CD4-positive, alpha-beta T cell treated with Interleukin-6 for 4 hours (primary cell): ENCODE data around the gene SNRPB2.

Experiments used
- DNase-seq: peaks from one replicate; pipeline ENCODE4 v3.0.0-alpha.2; 2020; ENCODE audit warnings: mixed read lengths

SNRPB2 gene

DNA sequence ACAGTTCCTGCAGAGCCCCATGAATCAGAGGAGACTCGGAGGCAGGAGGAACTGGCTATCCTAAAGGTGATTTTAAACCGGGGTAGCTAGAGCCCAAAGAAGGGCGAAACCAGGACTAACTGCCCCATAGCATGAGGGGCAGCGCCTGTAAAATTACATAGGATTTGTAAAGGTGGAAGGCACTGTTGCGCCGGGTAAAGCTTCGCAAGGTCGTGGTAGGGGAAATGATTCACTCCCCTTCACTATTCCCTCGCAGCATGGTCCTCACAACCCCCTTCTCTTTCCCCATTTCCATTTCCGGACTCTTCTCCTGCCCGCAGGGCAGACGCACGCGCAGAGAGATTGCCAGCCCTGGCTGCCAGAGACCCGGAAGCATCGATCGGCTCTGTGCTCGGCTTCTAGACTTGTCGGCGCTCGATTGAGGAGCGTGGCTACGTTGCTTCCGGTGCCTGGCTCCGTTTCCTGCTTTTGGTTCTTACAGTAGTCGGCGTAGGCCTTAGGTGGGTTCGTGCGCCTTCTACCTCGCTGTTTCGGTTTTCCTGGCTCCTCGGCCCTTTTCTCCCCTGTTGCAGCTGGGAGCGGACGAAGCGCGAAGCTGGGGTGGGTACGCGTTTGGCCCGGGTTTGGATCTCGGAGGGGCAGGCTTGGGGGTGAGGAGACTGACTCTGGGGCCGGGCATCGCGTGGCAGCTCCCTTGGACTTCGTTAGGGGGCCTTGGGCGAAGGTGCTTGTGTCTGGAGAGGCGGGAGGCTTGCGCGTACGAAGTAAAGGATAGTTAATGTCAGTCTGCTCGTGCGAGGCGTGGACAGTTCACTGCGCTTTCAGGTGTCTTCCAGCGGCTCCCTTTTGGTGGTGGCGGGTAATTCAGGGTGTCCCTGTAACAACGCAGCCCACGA is at the start of gene SNRPB2:
Gene SNRPB2 (plus strand): TSS at position 462 of the 896 bp plus-strand sequence. CDS start 1,677 bp downstream, outside the sequence.
- DNase-seq, result peak; percentile 92

- DNase-seq, result no peak
Measured at GRCh38 chr20:16684416-16684815, 45.4 kb upstream of the SNRPB2 start.

GRCh38 chr20:16689906-16690305 is 39.9 kb upstream of the SNRPB2 start:
- DNase-seq, result no peak

DNA sequence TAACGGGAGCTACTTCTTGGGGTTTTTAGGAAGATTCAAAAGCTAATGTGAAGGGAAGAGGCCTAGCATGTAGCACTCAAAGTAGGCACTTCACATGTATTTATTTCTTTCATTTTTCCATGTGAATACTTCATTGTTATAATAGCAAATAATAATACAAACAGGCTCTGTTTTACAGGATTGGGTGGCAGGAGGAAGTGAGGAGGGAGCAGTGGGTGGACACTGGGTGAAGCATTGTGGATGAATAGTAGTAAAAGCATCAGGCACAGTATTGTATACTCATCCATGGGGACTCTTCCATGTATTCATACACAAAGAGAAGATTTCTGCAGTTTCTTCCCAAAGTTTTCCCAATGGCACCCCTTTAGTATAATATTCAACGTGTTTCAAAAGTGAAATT is 38.4 kb upstream of the SNRPB2 start:
- DNase-seq, result no peak

GRCh38 chr20:16692009-16692408 is 37.8 kb upstream of the SNRPB2 start:
- no peak for DNase-seq

GRCh38 chr20:16692442-16692841 is 37.4 kb upstream of the SNRPB2 start:
- DNase-seq, result no peak

- DNase-seq, result no peak
Measured at GRCh38 chr20:16693278-16693677, 36.5 kb upstream of the SNRPB2 start.

GRCh38 chr20:16694161-16694560 is 35.7 kb upstream of the SNRPB2 start:
- DNase-seq, result no peak

- no peak for DNase-seq
Measured at GRCh38 chr20:16695628-16696027, 34.2 kb upstream of the SNRPB2 start.

- no peak for DNase-seq
Measured at GRCh38 chr20:16699293-16699692, 30.5 kb upstream of the SNRPB2 start.

- peak; percentile 39 for DNase-seq
Measured at GRCh38 chr20:16701296-16701695, 28.5 kb upstream of the SNRPB2 start.

GRCh38 chr20:16703570-16703969 is 26.3 kb upstream of the SNRPB2 start:
- DNase-seq, result no peak

- DNase-seq, result no peak
Measured at GRCh38 chr20:16707674-16708073, 22.2 kb upstream of the SNRPB2 start.

DNA sequence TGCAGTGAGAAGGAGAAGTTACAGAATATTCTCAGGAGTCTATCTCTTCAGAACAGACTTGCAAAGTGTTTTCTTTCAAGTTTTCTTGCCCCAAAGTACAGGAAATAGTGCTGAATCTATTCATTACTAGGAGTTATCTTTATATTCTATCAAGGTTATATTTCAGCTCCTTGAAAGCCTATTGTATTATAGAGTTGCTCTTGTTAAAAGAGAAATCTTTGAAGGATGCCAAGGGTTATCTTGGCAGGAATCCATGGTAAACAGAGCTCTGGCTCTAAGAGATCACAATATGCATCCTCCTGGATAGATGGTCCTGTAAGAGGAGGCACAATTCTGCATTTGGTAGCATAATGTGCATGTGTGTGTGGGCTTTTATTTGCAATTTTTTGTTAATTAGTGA is 21.2 kb upstream of the SNRPB2 start:
- DNase-seq, result no peak

GRCh38 chr20:16709017-16709416 is 20.8 kb upstream of the SNRPB2 start:
- no peak for DNase-seq

GRCh38 chr20:16710781-16711180 is 19.0 kb upstream of the SNRPB2 start:
- DNase-seq, result no peak

DNA sequence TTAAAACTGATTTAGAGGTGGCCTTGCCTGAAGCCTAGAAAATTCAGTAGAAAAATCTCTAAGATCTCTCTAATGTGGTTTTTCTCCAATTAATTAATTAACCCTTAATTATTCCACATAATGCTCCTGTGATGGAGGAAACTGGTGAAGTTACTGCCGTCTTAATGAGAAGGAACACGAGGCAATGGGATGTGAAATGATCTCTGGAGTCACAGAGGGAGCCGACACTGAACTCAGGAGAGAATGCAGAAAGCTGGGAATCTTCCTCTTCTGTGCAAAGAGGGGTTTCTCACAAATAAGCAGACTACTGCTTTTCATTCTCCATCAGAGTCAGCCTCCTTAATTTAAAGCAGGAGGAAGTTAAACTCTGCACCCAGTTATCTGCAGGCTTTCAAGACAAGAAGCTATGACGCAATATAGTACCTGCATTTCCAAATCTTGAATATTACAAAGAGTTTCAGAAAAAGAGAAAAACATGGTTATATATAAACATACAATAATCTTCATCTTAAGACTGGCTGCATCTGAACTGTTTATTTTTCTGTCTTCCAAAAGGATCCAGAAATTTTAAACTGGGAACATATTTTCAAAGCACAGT is 18.1 kb upstream of the SNRPB2 start:
- DNase-seq, result no peak

DNA sequence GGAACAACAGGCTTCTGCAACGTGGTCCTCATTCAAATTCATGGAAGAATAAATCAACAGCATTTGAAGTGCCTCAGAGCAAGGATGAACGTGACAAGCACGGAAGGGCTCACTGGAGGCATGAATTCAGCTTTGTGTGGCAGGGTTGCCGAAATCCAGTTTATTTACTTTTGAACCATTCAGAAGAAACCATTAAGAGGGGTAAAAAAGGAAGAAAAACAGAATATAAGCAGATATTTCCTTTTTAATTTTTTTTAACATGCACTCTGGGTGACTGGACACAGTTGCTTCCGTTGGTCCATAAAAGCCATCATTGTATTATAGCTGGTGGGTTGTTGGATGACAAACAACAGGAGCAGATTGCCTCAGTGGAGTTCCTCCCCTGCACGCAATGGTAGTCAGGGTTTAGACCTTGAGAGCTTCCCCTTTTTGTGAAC is 17.3 kb upstream of the SNRPB2 start:
- DNase-seq, result no peak

GRCh38 chr20:16713066-16713465 is 16.8 kb upstream of the SNRPB2 start:
- DNase-seq, result no peak

GRCh38 chr20:16714242-16714641 is 15.6 kb upstream of the SNRPB2 start:
- DNase-seq, result no peak

- no peak for DNase-seq
Measured at GRCh38 chr20:16714751-16715150, 15.1 kb upstream of the SNRPB2 start.

DNA sequence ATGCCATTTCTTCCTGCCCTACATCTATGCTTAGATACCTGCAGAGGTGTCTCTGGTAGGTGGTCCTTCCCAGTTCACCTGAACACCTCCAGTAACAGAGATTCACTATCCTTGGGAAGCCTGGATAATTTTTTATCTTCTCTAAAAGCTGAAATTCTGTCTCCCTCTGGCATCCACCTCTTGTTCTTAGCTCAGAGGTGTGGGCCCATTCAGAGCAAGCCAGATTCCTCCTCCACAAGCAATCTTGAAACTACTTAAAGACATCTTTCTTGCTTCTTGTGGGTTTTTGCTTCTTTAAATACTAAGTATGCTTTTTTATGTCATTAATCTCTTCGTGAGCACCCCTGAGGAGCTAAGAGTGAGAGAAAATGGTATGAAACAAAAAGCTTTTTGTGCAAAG is 10.4 kb upstream of the SNRPB2 start:
- no peak for DNase-seq

DNA sequence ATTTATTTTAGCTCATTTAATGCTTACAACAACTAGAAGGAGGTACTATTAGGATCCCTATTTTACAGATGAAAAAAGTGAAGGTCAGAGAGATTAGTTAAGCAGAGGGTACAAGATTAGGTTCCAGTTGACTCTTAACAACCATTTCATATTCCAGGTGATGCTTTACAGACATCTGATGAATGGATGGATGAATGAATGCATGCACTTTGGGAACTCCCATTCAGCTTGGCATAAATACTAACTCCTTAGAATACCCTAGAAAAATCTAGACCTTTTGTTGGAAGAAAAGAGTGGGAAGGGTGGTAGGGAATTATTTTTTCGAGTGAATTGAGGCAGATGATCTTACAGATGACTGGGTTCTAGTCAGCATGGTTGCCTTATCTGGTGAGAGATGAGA is 746 bp upstream of the SNRPB2 start:
- no peak for DNase-seq

DNA sequence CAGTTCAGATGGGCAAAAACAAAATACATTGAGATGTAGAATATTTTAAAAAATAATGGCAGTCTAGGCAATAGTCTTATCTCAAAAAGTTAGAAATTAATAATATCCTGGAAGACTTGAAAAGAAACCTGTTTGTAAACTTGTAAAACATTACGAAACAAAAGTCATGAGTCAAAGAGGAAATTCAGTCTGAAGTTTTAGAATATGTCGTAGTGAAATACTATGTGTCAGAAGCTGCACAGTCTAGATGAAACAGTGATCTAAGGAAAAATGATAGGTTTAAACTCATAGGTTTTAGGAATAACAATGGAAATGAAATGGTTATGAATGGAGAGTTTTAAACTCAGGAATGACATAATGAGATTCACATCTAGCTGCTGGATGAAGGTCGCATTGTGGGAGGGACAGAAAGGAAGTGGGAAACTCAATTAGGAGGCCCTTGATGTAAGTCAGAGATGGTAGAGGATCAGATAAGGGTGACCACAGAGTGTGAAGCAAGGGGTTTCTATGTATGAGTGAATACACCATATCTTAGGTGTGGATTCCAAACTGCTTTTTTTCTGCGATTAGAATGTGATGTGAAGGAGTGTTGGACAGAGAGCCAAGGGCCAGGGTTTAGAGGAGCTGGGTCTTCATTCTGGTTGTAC is 2.8 kb downstream of the SNRPB2 start:
- no peak for DNase-seq
